ENCODE data around the gene BHLHE40.

The BHLHE40 gene

GRCh38 chr3:5020242-5020722, 41.0 kb downstream of the BHLHE40 start:
- H3K27ac Mint-ChIP-seq = peak overlapping the region; percentile 94
- DNase-seq (ENCODE audit: low spot score) = no peak
- no peaks in the 10 kb centered on the region for H3K9me3 Mint-ChIP-seq
- no peaks in the 10 kb centered on the region for H3K36me3 Mint-ChIP-seq (ENCODE audit: low read depth)
- H3K27me3 Mint-ChIP-seq (ENCODE audit: low read depth) = no peaks in the 10 kb centered on the region
- H3K4me1 Mint-ChIP-seq (ENCODE audit: low read depth) = peaks cover 77% of the 10 kb centered on the region
- peak overlapping the region; percentile 74 for H3K4me3 Mint-ChIP-seq

DNA sequence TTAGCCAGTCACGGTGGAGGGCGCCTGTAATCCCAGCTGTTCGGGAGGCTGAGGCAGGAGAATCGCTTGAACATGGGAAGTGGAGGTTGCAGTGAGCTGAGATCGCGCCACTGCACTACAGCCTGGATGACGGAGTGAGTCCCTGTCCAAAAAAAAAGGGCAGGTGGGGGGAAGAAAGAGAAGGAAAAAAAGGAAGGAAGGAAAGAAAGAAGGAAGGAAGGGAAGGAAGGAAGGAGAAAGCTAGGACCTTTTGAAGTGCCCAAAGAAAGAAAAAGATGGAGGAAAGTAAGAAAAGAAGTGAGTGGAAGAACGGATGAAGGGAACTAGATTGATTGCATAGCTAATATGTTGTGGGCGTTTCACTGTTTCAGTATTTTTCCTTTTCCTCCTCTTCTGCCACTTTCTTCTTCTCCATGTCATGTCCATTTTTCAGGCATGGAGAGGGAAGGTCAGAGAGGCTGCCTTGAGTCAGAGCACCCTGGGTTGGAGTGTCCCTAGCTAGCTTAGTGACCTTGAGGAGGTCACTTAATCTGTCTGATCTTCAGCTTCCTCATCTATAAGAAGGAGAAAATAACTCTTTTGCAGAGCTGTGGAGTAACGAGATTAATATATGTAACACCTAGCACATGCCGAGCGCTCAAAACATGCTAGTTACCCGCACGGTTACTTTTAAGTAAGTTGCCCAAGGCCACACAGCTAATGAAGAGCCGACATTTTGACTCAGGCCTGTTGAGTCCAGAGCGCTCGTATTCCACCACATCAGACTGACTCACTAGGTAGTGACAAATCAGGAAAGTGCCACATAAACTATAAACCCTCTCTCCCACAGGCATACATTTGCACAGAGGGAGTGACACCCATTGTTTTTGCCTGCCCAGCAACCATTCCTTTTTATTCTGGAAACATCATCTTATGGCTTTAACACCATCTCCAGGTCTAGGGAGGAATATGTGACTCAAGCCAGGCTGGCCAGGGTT, 42.2 kb downstream of the BHLHE40 start:
- H3K9me3 Mint-ChIP-seq = no peaks in the 10 kb centered on the region
- H3K4me1 Mint-ChIP-seq (ENCODE audit: low read depth) = peaks cover 77% of the 10 kb centered on the region
- no peak overlapping the region for H3K4me3 Mint-ChIP-seq
- H3K27me3 Mint-ChIP-seq (ENCODE audit: low read depth) = no peaks in the 10 kb centered on the region
- H3K36me3 Mint-ChIP-seq (ENCODE audit: low read depth) = no peaks in the 10 kb centered on the region
- peak; percentile 64 for DNase-seq (ENCODE audit: low spot score)
- H3K27ac Mint-ChIP-seq = peak overlapping the region; percentile 66

DNA sequence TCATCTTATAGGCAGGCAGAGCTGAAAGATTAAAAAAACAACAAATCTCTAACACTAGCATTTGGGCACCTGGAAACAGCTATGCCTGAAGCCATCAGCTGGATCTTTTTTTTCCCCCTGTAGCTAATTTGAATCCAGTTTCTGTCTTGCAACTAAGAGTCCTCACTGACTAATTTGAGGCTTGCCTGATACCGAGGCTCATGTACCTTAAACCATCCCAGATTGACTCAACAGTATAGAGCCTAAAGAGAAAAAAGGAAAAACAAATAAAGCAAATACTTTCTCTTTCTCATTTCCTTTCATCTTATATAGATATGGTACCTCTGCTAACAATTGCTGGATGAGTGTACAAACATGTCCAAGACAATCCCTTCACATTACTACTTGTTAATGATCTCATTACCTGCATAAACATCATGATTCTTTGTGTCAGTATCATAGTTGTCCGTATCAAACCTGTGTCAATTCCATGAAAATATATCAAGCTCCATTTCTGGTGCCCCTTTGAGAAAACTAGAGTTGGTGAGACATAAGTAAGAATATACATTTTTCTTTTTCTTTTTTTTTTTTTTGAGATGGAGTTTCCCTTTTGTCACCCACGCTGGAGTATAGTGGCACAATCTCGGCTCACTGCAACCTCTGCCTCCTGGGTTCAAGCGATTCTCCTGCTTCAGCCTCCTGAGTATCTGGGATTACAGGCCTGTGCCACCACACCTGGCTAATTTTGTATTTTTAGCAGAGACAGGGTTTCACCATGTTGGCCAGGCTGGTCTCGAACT, 43.1 kb downstream of the BHLHE40 start:
- peak; percentile 60 for DNase-seq (ENCODE audit: low spot score)
- H3K9me3 Mint-ChIP-seq = no peaks in the 10 kb centered on the region
- H3K4me1 Mint-ChIP-seq (ENCODE audit: low read depth) = peaks cover 71% of the 10 kb centered on the region
- no peak overlapping the region for H3K4me3 Mint-ChIP-seq
- H3K36me3 Mint-ChIP-seq (ENCODE audit: low read depth) = no peaks in the 10 kb centered on the region
- no peaks in the 10 kb centered on the region for H3K27me3 Mint-ChIP-seq (ENCODE audit: low read depth)
- H3K27ac Mint-ChIP-seq = peak overlapping the region; percentile 66

- Mint-ChIP-seq H3K27ac (peak overlapping the region; percentile 43), H3K36me3 (ENCODE audit: low read depth) (no peaks in the 10 kb centered on the region), H3K27me3 (ENCODE audit: low read depth) (no peaks in the 10 kb centered on the region), H3K4me3 (no peak overlapping the region), H3K4me1 (ENCODE audit: low read depth) (peaks cover 68% of the 10 kb centered on the region), H3K9me3 (no peaks in the 10 kb centered on the region)
- peak; percentile 74 for DNase-seq (ENCODE audit: low spot score)
These were observed 43.9 kb downstream of the BHLHE40 start for GRCh38 chr3:5022966-5023776.

DNA sequence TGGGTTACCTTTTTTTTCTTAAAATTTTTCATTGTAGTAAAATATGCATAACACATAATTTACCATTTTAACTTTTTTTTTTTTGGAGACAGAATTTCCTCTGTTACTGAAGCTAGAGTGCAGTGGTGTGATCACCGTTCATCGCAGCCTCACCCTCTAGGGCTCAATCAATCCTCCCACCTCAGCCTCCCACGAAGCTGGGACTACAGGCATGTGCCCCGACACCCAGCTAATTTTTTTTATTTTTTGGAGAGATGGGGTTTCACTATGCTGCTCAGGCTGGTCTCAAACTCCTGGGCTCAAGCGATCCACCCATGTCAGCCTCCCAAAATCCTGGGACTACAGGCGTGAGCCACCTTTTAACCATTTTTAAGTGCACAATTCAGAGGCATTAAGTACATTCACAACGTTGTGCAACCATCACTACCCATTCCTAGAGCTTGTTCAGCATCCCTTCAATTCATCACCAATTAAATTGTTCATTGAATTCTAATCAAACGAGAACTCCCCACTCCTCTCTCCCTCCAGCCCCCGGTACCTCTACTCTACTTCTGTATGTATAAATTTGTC, 44.6 kb downstream of the BHLHE40 start:
- no peak for DNase-seq (ENCODE audit: low spot score)
- Mint-ChIP-seq H3K27me3 (ENCODE audit: low read depth) (no peaks in the 10 kb centered on the region), H3K27ac (no peak overlapping the region), H3K4me1 (ENCODE audit: low read depth) (peaks cover 61% of the 10 kb centered on the region), H3K36me3 (ENCODE audit: low read depth) (no peaks in the 10 kb centered on the region), H3K4me3 (no peak overlapping the region), H3K9me3 (no peaks in the 10 kb centered on the region)

DNA sequence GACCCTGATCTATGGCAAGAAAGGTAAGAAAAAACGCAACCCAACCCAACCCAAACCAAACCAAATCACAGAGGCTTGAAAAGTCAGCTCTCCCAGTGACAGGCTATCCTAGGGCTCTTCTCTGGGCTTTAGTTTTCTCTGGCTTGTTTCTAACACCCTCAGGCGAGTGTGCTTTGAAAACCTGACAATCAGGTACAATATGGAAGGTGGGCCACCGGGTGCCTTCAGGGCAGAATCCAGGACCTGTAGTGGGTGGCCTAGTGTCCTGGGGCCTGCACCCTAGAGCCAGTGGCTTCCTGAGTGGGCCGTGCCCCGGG, 46.8 kb downstream of the BHLHE40 start:
- Mint-ChIP-seq H3K27me3 (ENCODE audit: low read depth) (no peaks in the 10 kb centered on the region), H3K4me1 (ENCODE audit: low read depth) (peaks cover 49% of the 10 kb centered on the region), H3K4me3 (peak overlapping the region; percentile 36), H3K36me3 (ENCODE audit: low read depth) (no peaks in the 10 kb centered on the region), H3K27ac (peak overlapping the region; percentile 3), H3K9me3 (no peaks in the 10 kb centered on the region)
- no peak for DNase-seq (ENCODE audit: low spot score)

- Mint-ChIP-seq H3K4me3 (no peak overlapping the region), H3K9me3 (no peaks in the 10 kb centered on the region), H3K36me3 (ENCODE audit: low read depth) (no peaks in the 10 kb centered on the region), H3K27me3 (ENCODE audit: low read depth) (no peaks in the 10 kb centered on the region), H3K4me1 (ENCODE audit: low read depth) (peaks cover 28% of the 10 kb centered on the region), H3K27ac (no peak overlapping the region)
- no peak for DNase-seq (ENCODE audit: low spot score)
These were observed 50.5 kb downstream of the BHLHE40 start for GRCh38 chr3:5029715-5030114.

DNA sequence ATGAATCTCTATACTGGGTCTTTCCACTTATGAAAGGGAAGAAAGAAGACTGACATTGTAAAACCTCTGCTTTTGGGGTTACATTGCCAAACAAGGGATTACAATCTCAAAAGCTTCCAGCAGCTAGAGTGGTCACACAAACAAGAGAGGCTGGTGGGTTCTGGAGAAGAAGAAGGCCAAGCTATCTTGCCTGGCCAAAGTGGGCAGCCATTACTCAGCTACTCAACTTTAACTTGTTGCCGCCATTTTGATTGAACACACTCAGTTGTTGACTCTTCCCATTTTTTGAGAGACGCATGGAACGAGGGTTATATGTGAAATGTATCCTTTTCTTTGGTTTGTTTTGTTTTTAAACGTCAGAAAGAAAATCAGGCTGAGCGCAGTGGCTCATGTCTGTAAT, 50.9 kb downstream of the BHLHE40 start:
- no peak overlapping the region for H3K27ac Mint-ChIP-seq

DNA sequence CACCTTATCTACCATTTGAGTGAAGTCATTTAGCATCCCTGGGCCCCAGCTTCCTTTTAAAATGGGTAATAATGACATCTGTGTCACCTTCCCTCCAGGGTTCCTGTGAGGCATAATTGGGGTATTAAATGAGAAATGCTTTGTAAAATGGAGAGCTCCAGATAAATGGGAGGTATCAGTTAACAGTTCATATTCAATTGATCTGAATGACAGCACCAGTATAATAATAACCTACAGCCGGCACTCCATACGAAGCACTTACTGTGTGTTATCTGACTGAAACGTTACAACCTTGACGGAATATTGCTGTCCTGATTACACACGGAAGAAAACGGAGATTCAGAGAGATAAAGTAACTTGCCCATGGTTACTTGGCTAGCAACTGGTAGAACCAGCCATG, 53.6 kb downstream of the BHLHE40 start:
- Mint-ChIP-seq H3K27me3 (ENCODE audit: low read depth) (no peaks in the 10 kb centered on the region), H3K9me3 (no peaks in the 10 kb centered on the region), H3K4me3 (no peak overlapping the region), H3K36me3 (ENCODE audit: low read depth) (no peaks in the 10 kb centered on the region), H3K27ac (no peak overlapping the region), H3K4me1 (ENCODE audit: low read depth) (peaks cover 27% of the 10 kb centered on the region)
- no peak for DNase-seq (ENCODE audit: low spot score)

More for the DNA sequence above, 50.9 kb downstream of the BHLHE40 start:
- H3K4me1 Mint-ChIP-seq (ENCODE audit: low read depth) = peaks cover 30% of the 10 kb centered on the region
- no peaks in the 10 kb centered on the region for H3K9me3 Mint-ChIP-seq
- H3K27me3 Mint-ChIP-seq (ENCODE audit: low read depth) = no peaks in the 10 kb centered on the region
- no peak overlapping the region for H3K4me3 Mint-ChIP-seq
- no peaks in the 10 kb centered on the region for H3K36me3 Mint-ChIP-seq (ENCODE audit: low read depth)
- DNase-seq (ENCODE audit: low spot score) = no peak

All from T-helper 2 cell treated with Interferon-gamma antibody and Interleukin-4, amounts not matched to agents 5 μg/mL and 100 μg/mL, for 36 hours (primary cell).